Measurements from ENCODE around the gene MVB12A.
A peak's percentile ranks its signal among the peaks of the same experiment; 100 is the strongest.

Gene MVB12A

GRCh38 chr19:17447704-17448130 is 27.9 kb downstream of the MVB12A start:
- no peak for DNase-seq

- DNase-seq, result peak in 3 of 4 experiments; percentile 14 to 32 (median 31)
Observed at GRCh38 chr19:17448131-17448967, 28.5 kb downstream of the MVB12A start, which contains the start of gene TMEM221. TMEM221 (minus strand) TSS chr19:17448668; CDS start chr19:17448462, 206 bp downstream.

GRCh38 chr19:17450264-17451075 is 30.6 kb downstream of the MVB12A start:
- DNase-seq, result peak in 1 of 4 experiments; percentile 15

GRCh38 chr19:17451820-17452219 is 32.0 kb downstream of the MVB12A start:
- no peak for DNase-seq

GRCh38 chr19:17454576-17455071 is 34.8 kb downstream of the MVB12A start:
- no peak for DNase-seq

- DNase-seq, result no peak
Observed at GRCh38 chr19:17455308-17456123, 35.7 kb downstream of the MVB12A start.

- DNase-seq, result no peak
Observed at GRCh38 chr19:17456127-17456526, 36.3 kb downstream of the MVB12A start.

GRCh38 chr19:17457616-17458015 is 37.8 kb downstream of the MVB12A start:
- no peak for DNase-seq

GRCh38 chr19:17458970-17459369 is 39.1 kb downstream of the MVB12A start:
- no peak for DNase-seq

GRCh38 chr19:17460372-17461230 is 40.8 kb downstream of the MVB12A start, which contains the start of gene NXNL1:
NXNL1 (minus strand) TSS chr19:17460926; CDS start chr19:17460869, 57 bp downstream.
- no peak for DNase-seq

- DNase-seq, result no peak
Observed at GRCh38 chr19:17466487-17466850, 46.6 kb downstream of the MVB12A start.

- DNase-seq, result no peak
Observed at GRCh38 chr19:17467471-17468301, 47.8 kb downstream of the MVB12A start.

- no peak for DNase-seq
Observed at GRCh38 chr19:17468302-17469091, 48.6 kb downstream of the MVB12A start.

- DNase-seq, result no peak
Observed at GRCh38 chr19:17469092-17469480, 49.2 kb downstream of the MVB12A start.

- DNase-seq, result peak; percentile 78 to 93 (median 86)
Observed at GRCh38 chr19:17469481-17470067, 49.7 kb downstream of the MVB12A start.

GRCh38 chr19:17470068-17470841 is 50.4 kb downstream of the MVB12A start, which contains the start of gene SLC27A1:
SLC27A1 (plus strand) TSS chr19:17470524; CDS start chr19:17470541, 17 bp downstream.
- DNase-seq, result peak; percentile 63 to 77 (median 72)

GRCh38 chr19:17471410-17472125 is 51.7 kb downstream of the MVB12A start:
- no peak for DNase-seq

- DNase-seq, result no peak
Observed at GRCh38 chr19:17473041-17473440, 53.2 kb downstream of the MVB12A start.
